ENCODE results near the gene DEF6. TPM values are rescaled to one million over a fixed set of nuclear protein-coding genes. Genes with fewer than 3 reads are reported as not detected.

The DEF6 gene
- total and polyA plus RNA-seq, 11 donors: 0.38 to 14.4 (median 1.1) TPM

GRCh38 chr6:35368038-35368887, 70.6 kb downstream of the DEF6 start:
- TF ChIP-seq POLR2A (IDR thresholded peaks at IDR 0.05) (no peak), CTCF (IDR thresholded peaks at IDR 0.05) (no peak)
- Histone ChIP-seq H3K27ac (peak overlapping the region in 1 of 12 donors; percentile 81), H3K27me3 (no peaks in the 10 kb centered on the region), H3K9me3 (no peaks in the 10 kb centered on the region), H3K4me3 (no peak overlapping the region), H3K36me3 (no peaks in the 10 kb centered on the region), H3K4me1 (peaks cover 0 to 50% (median 26%) of the 10 kb centered on the region in 12 donors)
- intact Hi-C loops (cut with DNase I): no loop called here
- 55 to 86% (median 86%) methylated on average over 2 of the region's 2 CpGs for WGBS, 4 donors
- DNase-seq (no peak), ATAC-seq (no peak)

- intact Hi-C loops (cut with DNase I): loop anchor here in 1 of 10 donors (5.0 kb wide), 1 partner anchor 42 kb away; no protein-coding TSS in a partner anchor
- ATAC-seq: peak; percentile 71 to 98 (median 96)
- DNase-seq: peak; percentile 76 to 93 (median 79)
- peak overlapping the region in 1 of 12 donors; percentile 17 for H3K4me3 ChIP-seq
- peak overlapping the region in 8 of 12 donors; percentile 8 to 81 (median 26) for H3K27ac ChIP-seq
- no peak for TF ChIP-seq CTCF (IDR thresholded peaks at IDR 0.05)
- TF ChIP-seq POLR2A (IDR thresholded peaks at IDR 0.05): no peak
- H3K27me3 ChIP-seq: no peaks in the 10 kb centered on the region
- 31 to 35% (median 34%) methylated on average over 8 of the region's 8 CpGs for WGBS, 4 donors
- no peaks in the 10 kb centered on the region for H3K9me3 ChIP-seq
- no peaks in the 10 kb centered on the region for H3K36me3 ChIP-seq
- peaks cover 0 to 47% (median 23%) of the 10 kb centered on the region in 12 donors for H3K4me1 ChIP-seq
Observed at GRCh38 chr6:35370124-35370741, 72.6 kb downstream of the DEF6 start.

DNA sequence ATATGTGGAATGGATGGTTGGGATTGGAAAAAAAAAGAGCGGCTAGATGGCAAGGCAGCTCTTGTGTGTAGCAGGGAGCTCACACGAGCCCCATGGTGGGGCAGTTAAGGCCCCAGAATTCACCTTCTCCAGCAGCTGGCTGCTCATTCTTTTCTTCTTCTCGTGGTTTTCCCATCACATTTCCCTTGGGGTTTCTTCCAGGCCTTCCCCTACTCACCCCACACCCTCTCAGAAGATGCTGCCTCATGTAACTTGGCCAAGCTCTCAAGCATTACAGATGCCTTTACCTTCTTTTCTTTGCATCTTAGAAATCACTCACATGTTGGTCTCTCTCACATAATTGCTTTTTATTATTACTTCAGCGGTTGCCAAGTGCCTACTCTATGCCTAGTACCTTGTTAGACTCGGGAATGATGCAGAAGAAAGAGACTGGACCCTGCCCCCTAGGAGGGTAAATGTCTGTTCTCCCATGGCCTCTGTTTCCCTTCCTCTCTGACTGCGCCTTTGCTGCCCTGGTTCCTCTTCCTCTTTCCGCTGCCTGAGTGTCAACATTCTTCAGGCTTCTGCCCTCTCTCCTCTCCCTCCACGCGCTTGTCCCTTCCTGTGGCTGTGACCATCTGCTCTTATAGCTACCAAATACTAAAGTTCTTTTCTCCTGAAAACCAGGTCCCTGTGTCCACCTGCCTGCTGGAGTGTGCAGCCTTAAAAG, 73.3 kb downstream of the DEF6 start:
- WGBS, 4 donors: 78 to 83% (median 81%) methylated on average over 9 of the region's 9 CpGs
- H3K4me1 ChIP-seq: peaks cover 0 to 51% (median 23%) of the 10 kb centered on the region in 12 donors
- H3K36me3 ChIP-seq: no peaks in the 10 kb centered on the region
- peak overlapping the region in 5 of 12 donors; percentile 14 to 81 (median 60) for H3K27ac ChIP-seq
- DNase-seq (peak in 4 of 5 donors; percentile 32 to 41 (median 39)), ATAC-seq (peak; percentile 21 to 55 (median 47))
- H3K4me3 ChIP-seq: peak overlapping the region in 1 of 12 donors; percentile 17
- no peaks in the 10 kb centered on the region for H3K27me3 ChIP-seq
- no peak for TF ChIP-seq POLR2A (IDR thresholded peaks at IDR 0.05)
- TF ChIP-seq CTCF (IDR thresholded peaks at IDR 0.05): no peak
- no peaks in the 10 kb centered on the region for H3K9me3 ChIP-seq
- intact Hi-C loops (cut with DNase I): loop anchor here in 1 of 10 donors (5.0 kb wide), 1 partner anchor 41 kb away; no protein-coding TSS in a partner anchor

Other genes with a start within 250 kb of the DEF6 start
- not detected for gene TCP11, start 156.5 kb upstream of the DEF6 start, total RNA-seq
- under 1 TPM in 1 of 2 donors, not detected in 1; 0.04 TPM for gene TCP11, start 156.5 kb upstream of the DEF6 start, polyA plus RNA-seq
- gene SCUBE3, start 83.9 kb upstream of the DEF6 start, total RNA-seq: 10 to 100 TPM in 2 of 9 donors, 1 to 10 TPM in 7; 1.7 to 18.7 (median 4.6) TPM
- 1 to 10 TPM in 1 of 2 donors, under 1 TPM in 1; 0.61 to 2.4 TPM for gene SCUBE3, start 83.9 kb upstream of the DEF6 start, polyA plus RNA-seq
- 10 to 100 TPM; 26.2 to 46.1 (median 33.0) TPM for gene ZNF76, start 38.1 kb upstream of the DEF6 start, total RNA-seq
- 10 to 100 TPM; 20.2 to 42.3 TPM for gene ZNF76, start 38.1 kb upstream of the DEF6 start, polyA plus RNA-seq
- 10 to 100 TPM; 10.0 to 22.0 (median 13.4) TPM for gene PPARD, start 44.7 kb downstream of the DEF6 start, total RNA-seq
- gene PPARD, start 44.7 kb downstream of the DEF6 start, polyA plus RNA-seq: 10 to 100 TPM; 13.8 to 23.8 TPM
- 1 to 10 TPM; 2.1 to 4.6 (median 3.8) TPM for gene FANCE, start 154.5 kb downstream of the DEF6 start, total RNA-seq
- gene FANCE, start 154.5 kb downstream of the DEF6 start, polyA plus RNA-seq: 1 to 10 TPM; 1.3 to 3.6 TPM
- 100 to 1,000 TPM; 472 to 700 (median 532) TPM for gene RPL10A, start 170.6 kb downstream of the DEF6 start, total RNA-seq
- gene RPL10A, start 170.6 kb downstream of the DEF6 start, polyA plus RNA-seq: 1,000 to 10,000 TPM in 1 of 2 donors, 100 to 1,000 TPM in 1; 356 to 1,412 TPM
- gene TEAD3, start 199.3 kb downstream of the DEF6 start, total RNA-seq: 10 to 100 TPM; 25.8 to 54.3 (median 37.1) TPM
- gene TEAD3, start 199.3 kb downstream of the DEF6 start, polyA plus RNA-seq: 10 to 100 TPM; 26.6 to 34.1 TPM
- not detected for gene TULP1, start 215.1 kb downstream of the DEF6 start, total RNA-seq
- gene TULP1, start 215.1 kb downstream of the DEF6 start, polyA plus RNA-seq: under 1 TPM in 1 of 2 donors, not detected in 1; 0.15 TPM

Measured in heart left ventricle (tissue), 16 donors.